GM23338 (cell line): Measurements from ENCODE around the gene XRCC5. TPM values are rescaled to one million over a fixed set of nuclear protein-coding genes. Genes with fewer than 3 reads are reported as not detected.

Experiments
- ATAC-seq: fragments of 200-7000 bp; cut with Tn5 transposase; 3 replicates; pipeline ENCODE4 v1.9.1; 2020
- DNase-seq: peaks from one replicate; pipeline ENCODE4 v3.0.0-alpha.2; 2015; ENCODE audit warnings: low spot score
- H2AFZ ChIP-seq: fragments of 200-600 bp; sonication (generic); 2 replicates; pipeline ENCODE4 v1.8.0; 2016; ENCODE audit warnings: antibody characterized with exemption, mild to moderate bottlenecking, moderate library complexity
- H3F3A ChIP-seq: fragments of 200-600 bp; sonication (generic); replicated peaks from 2 replicates; pipeline ENCODE4 v1.8.0; 2017; ENCODE audit warnings: antibody characterized with exemption, mixed run types, low read depth
- H3K27ac ChIP-seq: fragments of 200-600 bp; sonication (generic); 2 replicates; pipeline ENCODE4 v1.6.1; 2016; ENCODE audit warnings: low read depth
- H3K27me3 ChIP-seq: fragments of 200-600 bp; sonication (generic); 2 replicates; pipeline ENCODE4 v1.8.0; 2016; ENCODE audit warnings: mild to moderate bottlenecking, mixed run types, moderate library complexity; ENCODE audit not compliant: insufficient read depth
- H3K36me3 ChIP-seq: fragments of 200-600 bp; sonication (generic); 2 replicates; pipeline ENCODE4 v1.8.0; 2016; ENCODE audit warnings: mild to moderate bottlenecking; ENCODE audit not compliant: insufficient read depth
- H3K4me1 ChIP-seq: fragments of 200-600 bp; sonication (generic); 2 replicates; pipeline ENCODE4 v1.8.0; 2016; ENCODE audit warnings: mild to moderate bottlenecking, moderate library complexity; ENCODE audit not compliant: insufficient read depth
- H3K4me2 ChIP-seq: fragments of 200-600 bp; sonication (generic); 2 replicates; pipeline ENCODE4 v1.7.1; 2017; ENCODE audit warnings: mixed run types
- H3K4me3 ChIP-seq: fragments of 200-600 bp; sonication (generic); 2 replicates; pipeline ENCODE4 v1.6.1; 2016; ENCODE audit warnings: mixed run types
- H3K79me2 ChIP-seq: fragments of 200-600 bp; sonication (generic); replicated peaks from 2 replicates; pipeline ENCODE4 v1.8.0; 2017; ENCODE audit warnings: mild to moderate bottlenecking; ENCODE audit not compliant: insufficient read depth
- H3K9me2 ChIP-seq: fragments of 200-600 bp; sonication (generic); 2 replicates; pipeline ENCODE4 v1.8.0; 2017; ENCODE audit not compliant: insufficient read depth
- H4K20me1 ChIP-seq: fragments of 200-600 bp; sonication (generic); replicated peaks from 2 replicates; pipeline ENCODE4 v1.8.0; 2017; ENCODE audit warnings: mild to moderate bottlenecking; ENCODE audit not compliant: insufficient read depth
- H3K27ac Mint-ChIP-seq: 2 replicates; pipeline ENCODE4 v1.8.0; 2020; ENCODE audit warnings: inconsistent platforms, mild to moderate bottlenecking, moderate library complexity, mixed read lengths
- H3K27me3 Mint-ChIP-seq: 3 replicates; pipeline ENCODE4 v1.8.0; 2022; ENCODE audit warnings: low read depth, mild to moderate bottlenecking, moderate library complexity, mixed read lengths, inconsistent platforms; ENCODE audit not compliant: insufficient read depth, poor library complexity
- H3K36me3 Mint-ChIP-seq: 3 replicates; pipeline ENCODE4 v1.8.0; 2021; ENCODE audit warnings: low read depth, mild to moderate bottlenecking, inconsistent platforms, moderate library complexity, mixed read lengths
- H3K4me1 Mint-ChIP-seq: 3 replicates; pipeline ENCODE4 v1.8.0; 2020; ENCODE audit warnings: mild to moderate bottlenecking, inconsistent platforms, mixed read lengths
- H3K4me3 Mint-ChIP-seq: 3 replicates; pipeline ENCODE4 v1.8.0; 2021; ENCODE audit warnings: moderate library complexity, mild to moderate bottlenecking, inconsistent platforms, mixed read lengths
- H3K9me3 Mint-ChIP-seq: 3 replicates; pipeline ENCODE4 v1.8.0; 2020; ENCODE audit warnings: moderate library complexity, mild to moderate bottlenecking, inconsistent platforms, mixed read lengths
- CTCF ChIP-seq, 2 experiments: fragments of 200-600 bp in 1 of 2; sonication (generic) in 1 of 2; conservative IDR thresholded peaks; 2 replicates each; pipeline versions ENCODE4 v1.5.1 to v1.6.1; 2016 to 2017; ENCODE audit warnings: antibody characterized with exemption in 2 of 2, low read depth in 2 of 2, mild to moderate bottlenecking in 2 of 2, moderate library complexity in 1 of 2
- ETS1 ChIP-seq: IDR thresholded peaks from 2 replicates; pipeline ENCODE4 v1.6.1; 2016; ENCODE audit warnings: antibody characterized with exemption
- EZH2 ChIP-seq: fragments of 200-600 bp; sonication (generic); IDR thresholded peaks from one replicate; pipeline ENCODE4 v1.8.0; 2017; ENCODE audit warnings: antibody characterized with exemption, mild to moderate bottlenecking, low read depth; ENCODE audit not compliant: unreplicated experiment
- EZH2phosphoT487 ChIP-seq: fragments of 200-600 bp; sonication (generic); IDR thresholded peaks from one replicate; pipeline ENCODE4 v1.8.1; 2018; ENCODE audit warnings: antibody characterized with exemption; ENCODE audit not compliant: unreplicated experiment
- JUNB ChIP-seq: IDR thresholded peaks from one replicate; pipeline ENCODE4 v1.6.1; 2016; ENCODE audit warnings: antibody characterized with exemption; ENCODE audit not compliant: unreplicated experiment
- NANOG ChIP-seq: IDR thresholded peaks from 2 replicates; pipeline ENCODE4 v1.6.1; 2016; ENCODE audit warnings: antibody characterized with exemption, borderline replicate concordance
- POLR2AphosphoS5 ChIP-seq: IDR thresholded peaks from 2 replicates; pipeline ENCODE4 v1.6.1; 2016; ENCODE audit warnings: antibody characterized with exemption, low read depth
- STAT1 ChIP-seq: IDR thresholded peaks from one replicate; pipeline ENCODE4 v1.6.1; 2016; ENCODE audit warnings: antibody characterized with exemption; ENCODE audit not compliant: unreplicated experiment
- ZNF114 ChIP-seq: fragments of 250-450 bp; sonication (Bioruptor Pico); IDR thresholded peaks from 2 replicates; pipeline ENCODE4 v1.5.0; 2020; ENCODE audit warnings: mild to moderate bottlenecking, moderate library complexity
- ZNF331 ChIP-seq: fragments of 250-450 bp; sonication (Bioruptor Pico); IDR thresholded peaks from 2 replicates; pipeline ENCODE4 v1.5.0; 2020; ENCODE audit warnings: low read depth, mild to moderate bottlenecking, moderate library complexity
- ZNF462 ChIP-seq: fragments of 250-450 bp; sonication (Bioruptor Pico); IDR thresholded peaks from 2 replicates; pipeline ENCODE4 v1.5.0; 2020; ENCODE audit warnings: mild to moderate bottlenecking, moderate library complexity
- polyA plus RNA-seq: library from polyadenylated mRNA; unstranded; fragments of >200 nt; fragmentation: Nextera tagmentation; extraction: Ambion mirVana; gene quantifications from 2 replicates; pipeline ENCODE4 v1.2.1, GENCODE V29; 2016
- total RNA-seq: library from RNA; depleted of rRNA; stranded (reverse); fragments of >200 nt; shearing (Covaris generic); gene quantifications from 2 replicates; pipeline ENCODE4 v1.2.3, GENCODE V29; 2014

XRCC5 gene
- total and polyA plus RNA-seq, 2 experiments from 2014 or later = 499 to 524 TPM

GRCh38 chr2:216084547-216084946, 24.6 kb upstream of the XRCC5 start:
- no peaks in the 10 kb centered on the region; the same call in 1 of the 2 replicates for H3F3A ChIP-seq
- Mint-ChIP-seq H3K36me3 (no peaks in the 10 kb centered on the region), H3K4me1 (peaks cover 37% of the 10 kb centered on the region), H3K4me3 (no peak overlapping the region; the same call in 2 of the 3 replicates), H3K9me3 (no peaks in the 10 kb centered on the region), H3K27ac (peak overlapping the region; percentile 73), H3K27me3 (no peaks in the 10 kb centered on the region)
- H4K20me1 ChIP-seq = no peaks in the 10 kb centered on the region
- H3K36me3 ChIP-seq = no peaks in the 10 kb centered on the region
- no peak overlapping the region for H2AFZ ChIP-seq
- DNase-seq (no peak), ATAC-seq (no peak)
- H3K27me3 ChIP-seq = no peaks in the 10 kb centered on the region
- peaks cover 33% of the 10 kb centered on the region for H3K4me1 ChIP-seq
- TF ChIP-seq POLR2AphosphoS5 = no peak
- TF ChIP-seq ZNF114 (CRISPR knock-in tag) = no peak
- H3K27ac ChIP-seq = peak overlapping the region; percentile 52
- H3K9me2 ChIP-seq = no peaks in the 10 kb centered on the region
- H3K4me2 ChIP-seq = peak overlapping the region; percentile 90
- peak overlapping the region; percentile 83; the same call in 1 of the 2 replicates for H3K4me3 ChIP-seq
- H3K79me2 ChIP-seq = peaks cover 20% of the 10 kb centered on the region

GRCh38 chr2:216086207-216086893, 22.8 kb upstream of the XRCC5 start:
- ATAC-seq = no peak
- Histone ChIP-seq H3K79me2 (peaks cover 11% of the 10 kb centered on the region; the same call in 1 of the 2 replicates), H3F3A (no peaks in the 10 kb centered on the region; the same call in 1 of the 2 replicates), H3K27me3 (no peaks in the 10 kb centered on the region), H3K4me3 (no peak overlapping the region), H3K9me2 (no peaks in the 10 kb centered on the region), H3K4me2 (no peak overlapping the region), H3K4me1 (peaks cover 27% of the 10 kb centered on the region), H4K20me1 (no peaks in the 10 kb centered on the region), H2AFZ (no peak overlapping the region), H3K36me3 (no peaks in the 10 kb centered on the region), H3K27ac (no peak overlapping the region)
- Mint-ChIP-seq H3K27me3 (no peaks in the 10 kb centered on the region), H3K27ac (no peak overlapping the region), H3K4me1 (peaks cover 31% of the 10 kb centered on the region), H3K9me3 (no peaks in the 10 kb centered on the region), H3K36me3 (no peaks in the 10 kb centered on the region), H3K4me3 (no peak overlapping the region)
- DNase-seq = no peak
- no peak for TF ChIP-seq STAT1
- no peak for TF ChIP-seq ETS1
- no peak for TF ChIP-seq EZH2
- TF ChIP-seq ZNF331 (CRISPR knock-in tag) = no peak
- no peak for TF ChIP-seq EZH2phosphoT487
- no peak for TF ChIP-seq ZNF462 (CRISPR knock-in tag)
- no peak for TF ChIP-seq NANOG
- no peak for TF ChIP-seq CTCF (conservative IDR thresholded peaks at IDR 0.05; ENCODE audit: low read depth in 2 of 2)
- no peak for TF ChIP-seq JUNB
